HEK293 (cell line): ENCODE measurements around the gene NCR3LG1.

Source experiments
- CTCF ChIA-PET: fragments of 350-600 bp; formaldehyde crosslinking; extraction: SDS; loops from one replicate; lab custom pipeline; 2021; ENCODE audit warnings: antibody characterized with exemption; lab: Yijun Ruan, JAX
- POLR2A ChIA-PET: fragments of 300-600 bp; formaldehyde crosslinking; extraction: SDS; loops from one replicate; lab custom pipeline; 2020; ENCODE audit warnings: antibody characterized with exemption, inconsistent platforms; lab: Yijun Ruan, JAX
- H3K27ac ChIP-seq: fragments of 200-500 bp; sonication (Bioruptor generic); 2 replicates; pipeline ENCODE4 v1.5.1; 2014; ENCODE audit warnings: low read depth, low read length, control low read depth, inconsistent platforms; ENCODE audit errors: extremely low read depth
- H3K36me3 ChIP-seq, 2 experiments: fragments of 200-500 bp in 1 of 2; sonication (Bioruptor generic) in 1 of 2; 1 replicate in 1 of 2; 2 replicates in 1 of 2; pipeline ENCODE4 v1.5.1; 2014 to 2017; ENCODE audit warnings: inconsistent platforms in 2 of 2, low read length in 2 of 2; ENCODE audit not compliant: control insufficient read depth in 2 of 2, insufficient read depth in 1 of 2
- H3K4me1 ChIP-seq: fragments of 200-500 bp; sonication (Bioruptor generic); 2 replicates; pipeline ENCODE4 v1.5.1; 2014; ENCODE audit warnings: mild to moderate bottlenecking, low read length, inconsistent platforms; ENCODE audit not compliant: control insufficient read depth, insufficient read depth
- H3K4me3 ChIP-seq: 2 replicates; pipeline ENCODE4 v1.5.1; 2011; ENCODE audit warnings: low read depth, mild to moderate bottlenecking, control low read depth, low read length, moderate library complexity
- H3K9me3 ChIP-seq: fragments of 200-500 bp; sonication (Bioruptor generic); 2 replicates; pipeline ENCODE4 v1.5.1; 2014; ENCODE audit warnings: low read depth, low read length, inconsistent platforms; ENCODE audit not compliant: control insufficient read depth, insufficient read depth
- EGR2 ChIP-seq: fragments of 450-650 bp; formaldehyde crosslinking; IDR thresholded peaks from 2 replicates; pipeline ENCODE4 v1.5.1; 2016; ENCODE audit warnings: low read depth, missing biosample characterization, missing genetic modification characterization
- KLF7 ChIP-seq: fragments of 450-650 bp; formaldehyde crosslinking; IDR thresholded peaks from 2 replicates; pipeline ENCODE4 v1.5.1; 2016; ENCODE audit warnings: missing biosample characterization, missing genetic modification characterization, borderline replicate concordance
- PRDM1 ChIP-seq: fragments of 450-650 bp; formaldehyde crosslinking; IDR thresholded peaks from 2 replicates; pipeline ENCODE4; 2016; ENCODE audit warnings: missing biosample characterization, missing genetic modification characterization
- SCRT1 ChIP-seq: fragments of 450-650 bp; formaldehyde crosslinking; IDR thresholded peaks from 2 replicates; pipeline ENCODE4 v1.5.1; 2016; ENCODE audit warnings: missing biosample characterization, missing genetic modification characterization, borderline replicate concordance
- SETDB1 ChIP-seq: IDR thresholded peaks from one replicate; pipeline ENCODE4 v1.6.1; 2017; ENCODE audit warnings: mild to moderate bottlenecking, low read length, moderate library complexity, mixed read lengths; ENCODE audit not compliant: insufficient read length
- TCF7L2 ChIP-seq: IDR thresholded peaks from 2 replicates; pipeline ENCODE4 v1.6.1; 2011; ENCODE audit warnings: low read depth, mild to moderate bottlenecking, inconsistent platforms, low read length, moderate library complexity, borderline replicate concordance
- ZBTB20 ChIP-seq: fragments of 450-650 bp; formaldehyde crosslinking; IDR thresholded peaks from 2 replicates; pipeline ENCODE4 v1.5.1; 2016; ENCODE audit warnings: missing biosample characterization, missing genetic modification characterization
- ZIC2 ChIP-seq: fragments of 450-650 bp; formaldehyde crosslinking; IDR thresholded peaks from 2 replicates; pipeline ENCODE4 v1.5.1; 2016; ENCODE audit warnings: missing biosample characterization, missing genetic modification characterization
- ZNF155 ChIP-seq: fragments of 450-650 bp; formaldehyde crosslinking; IDR thresholded peaks from 2 replicates; pipeline ENCODE4 v1.5.1; 2016; ENCODE audit warnings: missing biosample characterization, missing genetic modification characterization
- ZNF157 ChIP-seq: fragments of 450-650 bp; formaldehyde crosslinking; IDR thresholded peaks from 2 replicates; pipeline ENCODE4 v1.5.1; 2016; ENCODE audit warnings: missing biosample characterization, missing genetic modification characterization
- ZNF211 ChIP-seq: fragments of 450-650 bp; formaldehyde crosslinking; IDR thresholded peaks from 2 replicates; pipeline ENCODE4 v1.5.1; 2016; ENCODE audit warnings: low read depth, missing biosample characterization, missing genetic modification characterization
- ZNF341 ChIP-seq: fragments of 450-650 bp; formaldehyde crosslinking; IDR thresholded peaks from 2 replicates; pipeline ENCODE4; 2016; ENCODE audit warnings: low read depth, missing biosample characterization, missing genetic modification characterization
- ZNF529 ChIP-seq: fragments of 450-650 bp; formaldehyde crosslinking; IDR thresholded peaks from 2 replicates; pipeline ENCODE4 v1.5.1; 2017; ENCODE audit warnings: missing genetic modification characterization, missing biosample characterization; ENCODE audit not compliant: insufficient replicate concordance
- ZNF664 ChIP-seq: fragments of 450-650 bp; formaldehyde crosslinking; IDR thresholded peaks from 2 replicates; pipeline ENCODE4 v1.5.1; 2016; ENCODE audit warnings: missing biosample characterization, missing genetic modification characterization
- ZNF776 ChIP-seq: fragments of 450-650 bp; formaldehyde crosslinking; IDR thresholded peaks from 2 replicates; pipeline ENCODE4 v1.5.0; 2017; ENCODE audit warnings: missing biosample characterization, missing genetic modification characterization, borderline replicate concordance
- TF ChIP-seq, protein P1 (sequence below): fragments of 450-650 bp; formaldehyde crosslinking; IDR thresholded peaks from 2 replicates; pipeline ENCODE4 v1.5.1; 2016; ENCODE audit warnings: missing biosample characterization, missing genetic modification characterization
- TF ChIP-seq, protein P2 (sequence below): fragments of 450-650 bp; formaldehyde crosslinking; IDR thresholded peaks from 2 replicates; pipeline ENCODE4 v1.5.1; 2016; ENCODE audit warnings: missing biosample characterization, missing genetic modification characterization
- TF ChIP-seq, protein P3 (sequence below): fragments of 450-650 bp; formaldehyde crosslinking; IDR thresholded peaks from 2 replicates; pipeline ENCODE4 v1.5.1; 2016; ENCODE audit warnings: missing biosample characterization, missing genetic modification characterization
- TF ChIP-seq, protein P4 (sequence below): sonication (generic); formaldehyde crosslinking; IDR thresholded peaks from 2 replicates; pipeline ENCODE4 v1.8.1; 2022; ENCODE audit warnings: mild to moderate bottlenecking, moderate library complexity, missing genetic modification reagents
- TF ChIP-seq, protein P5 (sequence below): fragments of 450-650 bp; formaldehyde crosslinking; IDR thresholded peaks from 2 replicates; pipeline ENCODE4 v1.5.1; 2016; ENCODE audit warnings: missing biosample characterization, missing genetic modification characterization
- TF ChIP-seq, protein P6 (sequence below): fragments of 450-650 bp; IDR thresholded peaks from 2 replicates; pipeline ENCODE4 v1.5.1; 2018; ENCODE audit warnings: missing biosample characterization, mild to moderate bottlenecking, missing genetic modification characterization

Gene NCR3LG1

DNA sequence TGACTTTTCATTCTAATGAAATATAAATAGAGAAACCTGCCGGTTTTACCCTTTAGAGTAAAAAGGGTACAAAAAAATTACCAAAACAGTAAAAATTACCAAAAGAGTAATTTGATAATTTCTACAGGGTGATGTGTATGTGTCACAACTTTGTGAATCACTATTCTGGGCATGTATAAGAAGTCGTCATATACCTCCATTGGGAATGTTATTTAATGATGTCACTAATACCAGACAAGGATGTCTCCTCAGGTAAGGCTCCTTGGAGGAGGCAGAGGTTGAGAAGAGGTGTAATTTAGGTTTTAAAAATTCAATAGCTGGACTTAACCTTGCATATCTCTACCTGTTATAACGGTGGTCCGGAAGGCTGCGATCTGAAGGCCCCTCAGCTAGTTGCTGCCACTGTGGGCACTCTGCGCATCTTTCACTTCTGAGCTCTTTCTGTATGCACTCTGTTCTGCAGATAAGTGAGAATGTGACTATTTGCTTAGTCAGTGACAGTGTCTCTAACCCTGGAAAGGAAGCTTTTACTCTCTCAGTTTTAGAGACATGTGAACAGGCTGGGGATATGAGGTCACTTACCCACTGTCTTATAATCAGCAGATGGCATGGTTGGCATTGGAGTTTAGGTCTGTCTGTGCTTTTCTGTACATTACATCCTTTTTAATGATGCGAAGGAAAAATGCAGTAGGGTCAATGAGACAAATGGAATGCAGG, 987 bp upstream of the NCR3LG1 start (continued):
- TF ChIP-seq PRDM1 = 0 out of 2 replicates have a peak, but pooled peaks have one; percentile 21
- TF ChIP-seq, protein P1, sequence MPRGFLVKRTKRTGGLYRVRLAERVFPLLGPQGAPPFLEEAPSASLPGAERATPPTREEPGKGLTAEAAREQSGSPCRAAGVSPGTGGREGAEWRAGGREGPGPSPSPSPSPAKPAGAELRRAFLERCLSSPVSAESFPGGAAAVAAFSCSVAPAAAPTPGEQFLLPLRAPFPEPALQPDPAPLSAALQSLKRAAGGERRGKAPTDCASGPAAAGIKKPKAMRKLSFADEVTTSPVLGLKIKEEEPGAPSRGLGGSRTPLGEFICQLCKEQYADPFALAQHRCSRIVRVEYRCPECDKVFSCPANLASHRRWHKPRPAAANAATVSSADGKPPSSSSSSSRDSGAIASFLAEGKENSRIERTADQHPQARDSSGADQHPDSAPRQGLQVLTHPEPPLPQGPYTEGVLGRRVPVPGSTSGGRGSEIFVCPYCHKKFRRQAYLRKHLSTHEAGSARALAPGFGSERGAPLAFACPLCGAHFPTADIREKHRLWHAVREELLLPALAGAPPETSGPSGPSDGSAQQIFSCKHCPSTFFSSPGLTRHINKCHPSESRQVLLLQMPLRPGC (tag by site-specific recombination) = no peak
- TF ChIP-seq, protein P2, sequence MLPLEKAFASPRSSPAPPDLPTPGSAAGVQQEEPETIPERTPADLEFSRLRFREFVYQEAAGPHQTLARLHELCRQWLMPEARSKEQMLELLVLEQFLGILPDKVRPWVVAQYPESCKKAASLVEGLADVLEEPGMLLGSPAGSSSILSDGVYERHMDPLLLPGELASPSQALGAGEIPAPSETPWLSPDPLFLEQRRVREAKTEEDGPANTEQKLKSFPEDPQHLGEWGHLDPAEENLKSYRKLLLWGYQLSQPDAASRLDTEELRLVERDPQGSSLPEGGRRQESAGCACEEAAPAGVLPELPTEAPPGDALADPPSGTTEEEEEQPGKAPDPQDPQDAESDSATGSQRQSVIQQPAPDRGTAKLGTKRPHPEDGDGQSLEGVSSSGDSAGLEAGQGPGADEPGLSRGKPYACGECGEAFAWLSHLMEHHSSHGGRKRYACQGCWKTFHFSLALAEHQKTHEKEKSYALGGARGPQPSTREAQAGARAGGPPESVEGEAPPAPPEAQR (tag by site-specific recombination) = no peak
- no peak for TF ChIP-seq SCRT1 (tag by site-specific recombination)

DNA sequence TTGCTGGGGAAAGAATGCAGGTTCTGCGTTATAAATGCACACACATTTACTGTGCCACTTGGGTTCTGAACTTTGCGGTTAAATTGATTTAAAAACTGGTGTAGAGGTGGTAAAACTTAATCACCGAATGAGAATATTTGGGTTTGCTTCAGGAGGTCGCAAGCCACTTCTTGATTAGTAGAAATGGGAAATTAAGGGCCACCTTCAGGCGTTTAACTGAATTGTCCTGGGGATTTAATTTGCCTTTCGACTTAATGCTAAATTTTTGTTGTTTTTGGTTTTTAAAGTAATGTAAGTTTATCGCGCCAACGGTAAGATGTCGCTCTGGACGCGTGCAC, 459 bp upstream of the NCR3LG1 start:
- Histone ChIP-seq H3K9me3 (no peaks in the 10 kb centered on the region), H3K4me1 (no peaks in the 10 kb centered on the region), H3K36me3 (no peaks in the 10 kb centered on the region), H3K27ac (no peak overlapping the region), H3K4me3 (peak overlapping the region; percentile 46)
- CTCF ChIA-PET = no interaction called here
- POLR2A ChIA-PET = no interaction called here
- TF ChIP-seq, protein P3, sequence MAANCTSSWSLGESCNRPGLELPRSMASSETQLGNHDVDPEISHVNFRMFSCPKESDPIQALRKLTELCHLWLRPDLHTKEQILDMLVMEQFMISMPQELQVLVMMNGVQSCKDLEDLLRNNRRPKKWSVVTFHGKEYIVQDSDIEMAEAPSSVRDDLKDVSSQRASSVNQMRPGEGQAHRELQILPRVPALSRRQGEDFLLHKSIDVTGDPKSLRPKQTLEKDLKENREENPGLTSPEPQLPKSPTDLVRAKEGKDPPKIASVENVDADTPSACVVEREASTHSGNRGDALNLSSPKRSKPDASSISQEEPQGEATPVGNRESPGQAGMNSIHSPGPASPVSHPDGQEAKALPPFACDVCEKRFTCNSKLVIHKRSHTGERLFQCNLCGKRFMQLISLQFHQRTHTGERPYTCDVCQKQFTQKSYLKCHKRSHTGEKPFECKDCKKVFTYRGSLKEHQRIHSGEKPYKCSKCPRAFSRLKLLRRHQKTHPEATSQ (tag by site-specific recombination) = no peak
- TF ChIP-seq, protein P4, sequence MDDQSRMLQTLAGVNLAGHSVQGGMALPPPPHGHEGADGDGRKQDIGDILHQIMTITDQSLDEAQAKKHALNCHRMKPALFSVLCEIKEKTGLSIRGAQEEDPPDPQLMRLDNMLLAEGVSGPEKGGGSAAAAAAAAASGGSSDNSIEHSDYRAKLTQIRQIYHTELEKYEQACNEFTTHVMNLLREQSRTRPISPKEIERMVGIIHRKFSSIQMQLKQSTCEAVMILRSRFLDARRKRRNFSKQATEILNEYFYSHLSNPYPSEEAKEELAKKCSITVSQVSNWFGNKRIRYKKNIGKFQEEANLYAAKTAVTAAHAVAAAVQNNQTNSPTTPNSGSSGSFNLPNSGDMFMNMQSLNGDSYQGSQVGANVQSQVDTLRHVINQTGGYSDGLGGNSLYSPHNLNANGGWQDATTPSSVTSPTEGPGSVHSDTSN = no peak
- TF ChIP-seq ZNF341 (no peak), ZBTB20 (tag by site-specific recombination) (no peak), ZNF157 (no peak), KLF7 (tag by site-specific recombination) (no peak), TCF7L2 (no peak), SETDB1 (no peak), ZNF529 (tag by site-specific recombination) (no peak), ZIC2 (tag by site-specific recombination) (no peak), ZNF155 (tag by site-specific recombination) (no peak)

DNA sequence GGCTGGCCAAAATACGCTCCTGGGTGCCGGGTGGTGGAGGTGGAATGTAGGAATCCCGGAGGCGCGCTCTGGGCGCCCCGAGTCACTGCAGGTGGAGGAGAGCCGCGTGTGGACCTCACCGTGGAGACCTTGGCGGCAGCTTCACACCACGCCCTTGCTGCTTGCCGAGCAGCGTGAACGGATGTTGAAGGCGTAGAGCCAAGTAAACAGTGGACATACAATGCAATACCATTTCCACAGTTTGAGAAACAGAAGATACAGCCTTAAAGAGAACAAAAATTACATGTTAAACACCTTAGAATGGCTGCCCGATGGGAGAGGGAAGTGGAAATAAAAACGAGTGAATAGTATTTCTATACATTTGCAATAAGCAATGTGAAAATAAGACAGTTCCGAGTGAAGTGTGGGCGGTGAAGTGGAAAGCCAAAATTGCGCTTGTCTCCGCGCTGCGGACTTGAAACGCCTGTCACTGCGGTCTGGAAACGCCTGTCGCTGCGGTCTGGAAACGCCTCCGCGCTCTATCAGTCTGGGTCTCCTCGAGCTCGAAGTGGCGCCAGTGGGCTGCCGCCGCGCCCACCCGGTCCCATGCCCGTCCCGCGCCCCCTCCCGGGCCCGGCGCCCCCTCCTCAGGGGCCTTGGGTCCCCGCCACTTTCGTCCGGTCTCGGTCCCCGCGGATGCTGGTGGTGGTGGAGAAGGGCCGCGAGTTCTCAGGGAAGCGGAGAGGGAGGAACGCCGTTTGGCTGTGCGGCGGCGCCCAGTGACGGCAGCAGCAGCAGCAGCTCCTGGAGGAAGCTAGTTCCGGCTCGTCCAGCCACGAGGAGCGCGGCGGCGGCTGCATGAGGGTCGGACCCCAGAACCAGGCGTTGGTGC, 1.6 kb downstream of the NCR3LG1 start:
- POLR2A ChIA-PET = interaction anchor here (0.6 to 1.6 kb wide), 7 partner anchors 8 to 145 kb away, joined by 3 to 12 read pairs (median 4); partner anchors contain the start of genes KCNJ11, NUCB2 and PIK3C2A
- CTCF ChIA-PET = interaction anchor here (0.7 to 3.4 kb wide), 20 partner anchors 8 to 1651 kb away, joined by 3 to 35 read pairs (median 6); no protein-coding TSS in a partner anchor
- peak overlapping the region; percentile 48 for H3K27ac ChIP-seq
- H3K36me3 ChIP-seq = peaks cover 0 to 8% of the 10 kb centered on the region in 2 experiments; a peak in 1 of 3 replicates
- H3K4me1 ChIP-seq = no peaks in the 10 kb centered on the region
- H3K4me3 ChIP-seq = peak overlapping the region; percentile 59
- no peaks in the 10 kb centered on the region for H3K9me3 ChIP-seq
- no peak for TF ChIP-seq ZNF776 (tag by site-specific recombination)
- TF ChIP-seq, protein P5, sequence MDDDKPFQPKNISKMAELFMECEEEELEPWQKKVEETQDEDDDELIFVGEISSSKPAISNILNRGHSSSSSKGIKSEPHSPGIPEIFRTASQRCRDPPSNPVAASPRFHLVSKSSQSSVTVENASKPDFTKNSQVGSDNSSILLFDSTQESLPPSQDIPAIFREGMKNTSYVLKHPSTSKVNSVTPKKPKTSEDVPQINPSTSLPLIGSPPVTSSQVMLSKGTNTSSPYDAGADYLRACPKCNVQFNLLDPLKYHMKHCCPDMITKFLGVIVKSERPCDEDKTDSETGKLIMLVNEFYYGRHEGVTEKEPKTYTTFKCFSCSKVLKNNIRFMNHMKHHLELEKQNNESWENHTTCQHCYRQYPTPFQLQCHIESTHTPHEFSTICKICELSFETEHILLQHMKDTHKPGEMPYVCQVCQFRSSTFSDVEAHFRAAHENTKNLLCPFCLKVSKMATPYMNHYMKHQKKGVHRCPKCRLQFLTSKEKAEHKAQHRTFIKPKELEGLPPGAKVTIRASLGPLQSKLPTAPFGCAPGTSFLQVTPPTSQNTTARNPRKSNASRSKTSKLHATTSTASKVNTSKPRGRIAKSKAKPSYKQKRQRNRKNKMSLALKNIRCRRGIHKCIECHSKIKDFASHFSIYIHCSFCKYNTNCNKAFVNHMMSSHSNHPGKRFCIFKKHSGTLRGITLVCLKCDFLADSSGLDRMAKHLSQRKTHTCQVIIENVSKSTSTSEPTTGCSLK = no peak
- peak; percentile 77 for TF ChIP-seq EGR2 (tag by site-specific recombination)
- TF ChIP-seq ZNF664 (tag by site-specific recombination) = no peak
- no peak for TF ChIP-seq ZNF211 (tag by site-specific recombination)
- TF ChIP-seq, protein P6, sequence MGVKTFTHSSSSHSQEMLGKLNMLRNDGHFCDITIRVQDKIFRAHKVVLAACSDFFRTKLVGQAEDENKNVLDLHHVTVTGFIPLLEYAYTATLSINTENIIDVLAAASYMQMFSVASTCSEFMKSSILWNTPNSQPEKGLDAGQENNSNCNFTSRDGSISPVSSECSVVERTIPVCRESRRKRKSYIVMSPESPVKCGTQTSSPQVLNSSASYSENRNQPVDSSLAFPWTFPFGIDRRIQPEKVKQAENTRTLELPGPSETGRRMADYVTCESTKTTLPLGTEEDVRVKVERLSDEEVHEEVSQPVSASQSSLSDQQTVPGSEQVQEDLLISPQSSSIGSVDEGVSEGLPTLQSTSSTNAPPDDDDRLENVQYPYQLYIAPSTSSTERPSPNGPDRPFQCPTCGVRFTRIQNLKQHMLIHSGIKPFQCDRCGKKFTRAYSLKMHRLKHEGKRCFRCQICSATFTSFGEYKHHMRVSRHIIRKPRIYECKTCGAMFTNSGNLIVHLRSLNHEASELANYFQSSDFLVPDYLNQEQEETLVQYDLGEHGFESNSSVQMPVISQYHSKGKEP (tag by site-specific recombination) = no peak
